Measurements from ENCODE around the gene THBS3.
"Not testable (repeated sequence)": the region's sequence is repeated elsewhere in the genome, so short reads cannot be mapped to it uniquely, and the experiment has no call there.

The THBS3 gene

GRCh38 chr1:155211381-155212050 lies 3.8 kb upstream of the THBS3 start:
- H3K4me1 ChIP-seq (ENCODE audit: control insufficient read depth, insufficient read depth, low read length): peaks cover 18% of the 10 kb centered on the region
- H3K27me3 ChIP-seq (ENCODE audit: control insufficient read depth, insufficient read depth, low read length); H3K4me3 ChIP-seq (ENCODE audit: low read length); H3K36me3 ChIP-seq (ENCODE audit: control insufficient read depth, insufficient read depth, low read length); H3K27ac ChIP-seq (ENCODE audit: low read depth, low read length); H3K9ac ChIP-seq (ENCODE audit: low read length): not testable (repeated sequence)

GRCh38 chr1:155210314-155211104 lies 2.8 kb upstream of the THBS3 start:
- H3K27ac ChIP-seq (ENCODE audit: low read depth, low read length): no peak overlapping the region
- H3K36me3 ChIP-seq (ENCODE audit: control insufficient read depth, insufficient read depth, low read length): no peaks in the 10 kb centered on the region
- H3K4me1 ChIP-seq (ENCODE audit: control insufficient read depth, insufficient read depth, low read length): peaks cover 21% of the 10 kb centered on the region
- no peak overlapping the region for H3K4me3 ChIP-seq (ENCODE audit: low read length)
- H3K9ac ChIP-seq (ENCODE audit: low read length): no peak overlapping the region
- no peaks in the 10 kb centered on the region for H3K27me3 ChIP-seq (ENCODE audit: control insufficient read depth, insufficient read depth, low read length)

- Histone ChIP-seq H3K9ac (ENCODE audit: low read length) (peak overlapping the region; percentile 66), H3K4me3 (ENCODE audit: low read length) (peak overlapping the region; percentile 98), H3K36me3 (ENCODE audit: control insufficient read depth, insufficient read depth, low read length) (no peaks in the 10 kb centered on the region), H3K27ac (ENCODE audit: low read depth, low read length) (peak overlapping the region; percentile 100), H3K27me3 (ENCODE audit: control insufficient read depth, insufficient read depth, low read length) (no peaks in the 10 kb centered on the region), H3K4me1 (ENCODE audit: control insufficient read depth, insufficient read depth, low read length) (peaks cover 21% of the 10 kb centered on the region)
These were observed 1.6 kb upstream of the THBS3 start for GRCh38 chr1:155209312-155209721.

GRCh38 chr1:155208541-155209311 lies 1.0 kb upstream of the THBS3 start, which contains the start of gene MTX1:
MTX1 (plus strand) TSS chr1:155208695; CDS start chr1:155208805, 110 bp downstream.
- peak within 1 kb of the TSS; percentile 77 for H3K9ac ChIP-seq (ENCODE audit: low read length)
- peak within 1 kb of the TSS; percentile 100 for H3K27ac ChIP-seq (ENCODE audit: low read depth, low read length)
- peaks cover 21% of the 10 kb centered on the region for H3K4me1 ChIP-seq (ENCODE audit: control insufficient read depth, insufficient read depth, low read length)
- peak within 1 kb of the TSS; percentile 98 for H3K4me3 ChIP-seq (ENCODE audit: low read length)
- H3K36me3 ChIP-seq (ENCODE audit: control insufficient read depth, insufficient read depth, low read length): no peaks in the 10 kb centered on the region
- no peaks in the 10 kb centered on the region for H3K27me3 ChIP-seq (ENCODE audit: control insufficient read depth, insufficient read depth, low read length)

GRCh38 chr1:155206891-155207805 lies 549 bp downstream of the THBS3 start:
- H3K36me3 ChIP-seq (ENCODE audit: control insufficient read depth, insufficient read depth, low read length): no peaks in the 10 kb centered on the region
- H3K27me3 ChIP-seq (ENCODE audit: control insufficient read depth, insufficient read depth, low read length): no peaks in the 10 kb centered on the region
- peak overlapping the region; percentile 100 for H3K27ac ChIP-seq (ENCODE audit: low read depth, low read length)
- H3K4me1 ChIP-seq (ENCODE audit: control insufficient read depth, insufficient read depth, low read length): peaks cover 21% of the 10 kb centered on the region
- peak overlapping the region; percentile 72 for H3K9ac ChIP-seq (ENCODE audit: low read length)
- peak overlapping the region; percentile 68 for H3K4me3 ChIP-seq (ENCODE audit: low read length)

GRCh38 chr1:155205969-155206593 lies 1.6 kb downstream of the THBS3 start:
- H3K9ac ChIP-seq (ENCODE audit: low read length): no peak overlapping the region
- H3K27me3 ChIP-seq (ENCODE audit: control insufficient read depth, insufficient read depth, low read length): no peaks in the 10 kb centered on the region
- H3K27ac ChIP-seq (ENCODE audit: low read depth, low read length): peak overlapping the region; percentile 24
- no peaks in the 10 kb centered on the region for H3K36me3 ChIP-seq (ENCODE audit: control insufficient read depth, insufficient read depth, low read length)
- peaks cover 21% of the 10 kb centered on the region for H3K4me1 ChIP-seq (ENCODE audit: control insufficient read depth, insufficient read depth, low read length)
- H3K4me3 ChIP-seq (ENCODE audit: low read length): no peak overlapping the region

- Histone ChIP-seq H3K4me3 (ENCODE audit: low read length) (no peak overlapping the region), H3K9ac (ENCODE audit: low read length) (no peak overlapping the region), H3K36me3 (ENCODE audit: control insufficient read depth, insufficient read depth, low read length) (no peaks in the 10 kb centered on the region), H3K27ac (ENCODE audit: low read depth, low read length) (no peak overlapping the region), H3K27me3 (ENCODE audit: control insufficient read depth, insufficient read depth, low read length) (no peaks in the 10 kb centered on the region), H3K4me1 (ENCODE audit: control insufficient read depth, insufficient read depth, low read length) (peaks cover 21% of the 10 kb centered on the region)
These were observed 2.7 kb downstream of the THBS3 start for GRCh38 chr1:155205035-155205434.

- H3K27me3 ChIP-seq (ENCODE audit: control insufficient read depth, insufficient read depth, low read length): no peaks in the 10 kb centered on the region
- no peak overlapping the region for H3K27ac ChIP-seq (ENCODE audit: low read depth, low read length)
- peaks cover 12% of the 10 kb centered on the region for H3K4me1 ChIP-seq (ENCODE audit: control insufficient read depth, insufficient read depth, low read length)
- H3K4me3 ChIP-seq (ENCODE audit: low read length): no peak overlapping the region
- H3K9ac ChIP-seq (ENCODE audit: low read length): no peak overlapping the region
- H3K36me3 ChIP-seq (ENCODE audit: control insufficient read depth, insufficient read depth, low read length): peaks cover 3% of the 10 kb centered on the region
These were observed 4.8 kb downstream of the THBS3 start for GRCh38 chr1:155202731-155203515.

- Histone ChIP-seq H3K4me1 (ENCODE audit: control insufficient read depth, insufficient read depth, low read length) (peaks cover 7% of the 10 kb centered on the region), H3K36me3 (ENCODE audit: control insufficient read depth, insufficient read depth, low read length) (peaks cover 3% of the 10 kb centered on the region), H3K9ac (ENCODE audit: low read length) (no peak overlapping the region), H3K4me3 (ENCODE audit: low read length) (no peak overlapping the region), H3K27me3 (ENCODE audit: control insufficient read depth, insufficient read depth, low read length) (no peaks in the 10 kb centered on the region), H3K27ac (ENCODE audit: low read depth, low read length) (no peak overlapping the region)
These were observed 5.5 kb downstream of the THBS3 start for GRCh38 chr1:155202198-155202597.

GRCh38 chr1:155200920-155201319 lies 6.8 kb downstream of the THBS3 start:
- H3K36me3 ChIP-seq (ENCODE audit: control insufficient read depth, insufficient read depth, low read length): peaks cover 6% of the 10 kb centered on the region

GRCh38 chr1:155199792-155200191 lies 7.9 kb downstream of the THBS3 start:
- H3K4me3 ChIP-seq (ENCODE audit: low read length): no peak overlapping the region
- peaks cover 6% of the 10 kb centered on the region for H3K36me3 ChIP-seq (ENCODE audit: control insufficient read depth, insufficient read depth, low read length)
- no peak overlapping the region for H3K27ac ChIP-seq (ENCODE audit: low read depth, low read length)
- no peak overlapping the region for H3K9ac ChIP-seq (ENCODE audit: low read length)
- H3K4me1 ChIP-seq (ENCODE audit: control insufficient read depth, insufficient read depth, low read length): peaks cover 2% of the 10 kb centered on the region
- H3K27me3 ChIP-seq (ENCODE audit: control insufficient read depth, insufficient read depth, low read length): no peaks in the 10 kb centered on the region

More at GRCh38 chr1:155200920-155201319, 6.8 kb downstream of the THBS3 start:
- Histone ChIP-seq H3K4me1 (ENCODE audit: control insufficient read depth, insufficient read depth, low read length) (peaks cover 1% of the 10 kb centered on the region), H3K27ac (ENCODE audit: low read depth, low read length) (no peak overlapping the region), H3K9ac (ENCODE audit: low read length) (no peak overlapping the region), H3K27me3 (ENCODE audit: control insufficient read depth, insufficient read depth, low read length) (no peaks in the 10 kb centered on the region), H3K4me3 (ENCODE audit: low read length) (no peak overlapping the region)
